Heart left ventricle (tissue), 13 donors: ENCODE results near the gene SHFL.

Experiments
- POLR2A ChIP-seq, 2 donors: fragments of 450-650 bp; IDR thresholded peaks; one replicate each; pipeline ENCODE4 v1.6.1; 2017; ENCODE audit warnings: antibody characterized with exemption in 2 of 2, mild to moderate bottlenecking in 2 of 2, moderate library complexity in 2 of 2
- TF ChIP-seq, protein P1 (sequence below), 12 donors: fragments of 200-600 bp; sonication (generic) in 4 of 12; IDR thresholded peaks; one replicate each; pipeline versions ENCODE4 v1.5.0 to v1.8.0; 2018 to 2022; ENCODE audit warnings: antibody characterized with exemption in 12 of 12, mild to moderate bottlenecking in 5 of 12
- donor health status: ischemic (EF 13 %, LVEDD 7.1; RV severe dilation, severe dysfunction).
- donor health status: DM: no; HTN: yes; CAD: no.
- donor health status: DM: no; HTN: no; CAD: no.
- donor health status: ischemic (EF 25% LVEDD 6.9; RV normal size, moderate dysfunction).
- donor health status: ischemic (EF 25% LVEDD 5.7; RV mildly dilated, moderate dysfunction).
- donor health status: ischemic (EF 35%, LVEDD 5.7; RV mildly dilated, moderate dysfunction).
- donor health status: nonischemic (EF 11% LVEDD 7.7; RV severe dilation, severe dysfunction).
- donor health status: DM: yes; HTN: yes; CAD: no.
- donor health status: PGD.
- donor health status: ischemic (EF 29% LVEDD 5.4; RV normal size, mild dysfunction).
- donor health status: nonischemic (EF 23%, LVEDD 6.1; RV moderate dilation, normal function).

DNA sequence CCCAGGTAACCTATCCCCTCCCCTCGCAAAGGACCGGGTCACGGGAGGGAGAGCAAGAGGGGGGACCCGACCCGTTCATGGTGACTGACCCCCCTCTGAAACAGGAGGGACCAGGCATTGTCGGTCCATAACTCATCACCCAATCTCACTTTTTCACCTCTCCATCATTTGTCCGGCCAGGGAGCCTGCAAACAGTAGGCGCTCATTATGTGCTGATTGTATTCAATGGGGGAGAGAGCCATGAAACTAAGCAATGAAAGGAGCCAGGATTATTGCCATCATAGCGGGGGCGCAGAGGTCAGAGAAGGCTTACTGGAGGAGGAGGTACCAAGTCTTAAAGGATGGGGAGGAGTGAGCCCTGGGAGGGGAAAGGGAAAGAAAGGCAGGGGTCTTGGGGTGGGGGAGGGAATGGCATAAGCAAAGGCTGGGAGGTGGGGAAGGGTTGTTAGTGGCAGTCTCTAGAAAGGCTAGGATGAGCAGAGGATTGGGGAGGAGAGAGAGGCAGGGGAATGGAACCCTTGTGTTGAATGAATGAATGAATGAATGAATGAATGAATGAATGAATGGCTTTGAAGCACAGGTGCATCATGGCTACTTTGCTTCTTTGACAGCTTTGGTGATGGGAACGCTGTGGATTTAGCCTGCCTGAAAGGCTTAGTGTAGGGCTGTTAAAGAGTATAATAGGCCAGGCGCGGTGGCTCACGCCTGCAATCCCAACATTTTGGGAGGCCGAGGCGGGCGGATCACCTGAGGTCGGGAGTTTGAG is 1.4 kb downstream of the SHFL start:
- TF ChIP-seq, protein P1, sequence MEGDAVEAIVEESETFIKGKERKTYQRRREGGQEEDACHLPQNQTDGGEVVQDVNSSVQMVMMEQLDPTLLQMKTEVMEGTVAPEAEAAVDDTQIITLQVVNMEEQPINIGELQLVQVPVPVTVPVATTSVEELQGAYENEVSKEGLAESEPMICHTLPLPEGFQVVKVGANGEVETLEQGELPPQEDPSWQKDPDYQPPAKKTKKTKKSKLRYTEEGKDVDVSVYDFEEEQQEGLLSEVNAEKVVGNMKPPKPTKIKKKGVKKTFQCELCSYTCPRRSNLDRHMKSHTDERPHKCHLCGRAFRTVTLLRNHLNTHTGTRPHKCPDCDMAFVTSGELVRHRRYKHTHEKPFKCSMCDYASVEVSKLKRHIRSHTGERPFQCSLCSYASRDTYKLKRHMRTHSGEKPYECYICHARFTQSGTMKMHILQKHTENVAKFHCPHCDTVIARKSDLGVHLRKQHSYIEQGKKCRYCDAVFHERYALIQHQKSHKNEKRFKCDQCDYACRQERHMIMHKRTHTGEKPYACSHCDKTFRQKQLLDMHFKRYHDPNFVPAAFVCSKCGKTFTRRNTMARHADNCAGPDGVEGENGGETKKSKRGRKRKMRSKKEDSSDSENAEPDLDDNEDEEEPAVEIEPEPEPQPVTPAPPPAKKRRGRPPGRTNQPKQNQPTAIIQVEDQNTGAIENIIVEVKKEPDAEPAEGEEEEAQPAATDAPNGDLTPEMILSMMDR (IDR thresholded peaks at IDR 0.05): no peak
- TF ChIP-seq POLR2A (IDR thresholded peaks at IDR 0.05): no peak
